ENCODE data around the gene KIAA0513.

DNA sequence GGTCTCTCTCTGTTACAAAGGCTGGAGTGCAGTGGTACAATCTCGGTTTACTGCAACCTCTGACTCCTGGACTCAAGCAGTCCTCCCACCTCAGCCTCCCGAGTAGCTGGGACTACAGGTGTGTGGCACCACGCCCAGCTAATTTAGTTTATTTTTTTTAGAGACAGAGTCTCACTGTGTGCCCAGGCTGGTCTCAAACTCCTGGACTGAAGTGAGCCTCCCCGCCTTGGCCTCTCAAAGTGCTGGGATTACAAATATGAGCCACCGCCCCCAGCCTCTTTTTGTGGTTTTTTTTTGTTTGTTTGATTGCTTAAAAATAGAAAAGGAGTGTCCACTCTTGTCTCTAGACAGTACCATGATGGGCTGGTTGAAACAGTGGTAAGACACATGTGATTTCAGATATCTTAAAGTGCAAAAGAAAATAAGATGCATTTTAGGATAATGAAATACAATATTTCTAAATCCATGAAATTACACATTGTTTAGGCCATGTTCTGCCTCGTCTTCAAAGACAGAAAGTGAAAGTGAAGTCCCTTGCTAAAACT, 27.4 kb downstream of the KIAA0513 start:
- TF ChIP-seq, protein P1, sequence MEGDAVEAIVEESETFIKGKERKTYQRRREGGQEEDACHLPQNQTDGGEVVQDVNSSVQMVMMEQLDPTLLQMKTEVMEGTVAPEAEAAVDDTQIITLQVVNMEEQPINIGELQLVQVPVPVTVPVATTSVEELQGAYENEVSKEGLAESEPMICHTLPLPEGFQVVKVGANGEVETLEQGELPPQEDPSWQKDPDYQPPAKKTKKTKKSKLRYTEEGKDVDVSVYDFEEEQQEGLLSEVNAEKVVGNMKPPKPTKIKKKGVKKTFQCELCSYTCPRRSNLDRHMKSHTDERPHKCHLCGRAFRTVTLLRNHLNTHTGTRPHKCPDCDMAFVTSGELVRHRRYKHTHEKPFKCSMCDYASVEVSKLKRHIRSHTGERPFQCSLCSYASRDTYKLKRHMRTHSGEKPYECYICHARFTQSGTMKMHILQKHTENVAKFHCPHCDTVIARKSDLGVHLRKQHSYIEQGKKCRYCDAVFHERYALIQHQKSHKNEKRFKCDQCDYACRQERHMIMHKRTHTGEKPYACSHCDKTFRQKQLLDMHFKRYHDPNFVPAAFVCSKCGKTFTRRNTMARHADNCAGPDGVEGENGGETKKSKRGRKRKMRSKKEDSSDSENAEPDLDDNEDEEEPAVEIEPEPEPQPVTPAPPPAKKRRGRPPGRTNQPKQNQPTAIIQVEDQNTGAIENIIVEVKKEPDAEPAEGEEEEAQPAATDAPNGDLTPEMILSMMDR (conservative IDR thresholded peaks at IDR 0.05 in 1 of 2, IDR thresholded peaks at IDR 0.05 in 1 of 2; ENCODE audit: extremely low read depth in 1 of 2, insufficient read depth in 1 of 2, low read depth in 1 of 2, low read length in 2 of 2) = no peak
- no peak for TF ChIP-seq EZH2 (IDR thresholded peaks at IDR 0.05; ENCODE audit: borderline replicate concordance, low read length)

Data from mammary epithelial cell (primary cell).